ENCODE measurements around the gene HGD. TPM values are rescaled to one million over a fixed set of nuclear protein-coding genes. Genes with fewer than 3 reads are reported as not detected.

HGD gene
- total and polyA plus RNA-seq, 2 donors (not counting 1 experiment from before 2014, with no cell fraction given) = 0.75 to 0.91 TPM

DNA sequence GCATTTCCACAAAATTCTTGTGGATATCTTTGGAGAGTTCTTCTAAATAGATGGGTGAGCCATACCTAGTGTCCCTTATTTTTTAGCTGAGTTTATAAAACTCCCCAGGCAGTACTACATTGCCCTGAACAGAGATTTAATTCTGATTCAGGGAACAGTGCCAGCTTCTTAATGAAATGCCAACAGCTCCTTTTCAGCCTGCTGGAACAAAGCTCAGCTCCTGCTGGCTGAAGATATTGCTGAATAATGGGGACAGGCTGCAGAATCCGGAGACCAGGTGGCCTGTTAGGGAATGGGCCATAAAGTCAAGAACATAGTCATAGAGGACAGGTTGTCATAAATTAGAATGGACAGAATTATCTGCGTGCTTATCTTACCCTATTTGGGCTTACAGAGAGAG is 8.9 kb downstream of the HGD start:
- no peak overlapping the region for H3K9ac ChIP-seq (ENCODE audit: low read length)
- H3K27ac ChIP-seq (ENCODE audit: low read length in 2 of 2) = no peak overlapping the region
- WGBS (ENCODE audit: insufficient coverage) = 100% methylated on average over 1 of the region's 2 CpGs
- Mint-ChIP-seq H3K27ac (no peak overlapping the region), H3K27me3 (peaks cover 3% of the 10 kb centered on the region), H3K4me3 (no peak overlapping the region), H3K4me1 (no peaks in the 10 kb centered on the region), H3K9me3 (ENCODE audit: insufficient read depth) (no peaks in the 10 kb centered on the region)
- DNase-seq (no peak), ATAC-seq (ENCODE audit: low read depth) (no peak)
- CTCF ChIA-PET = no interaction called here
- H2AFZ ChIP-seq (ENCODE audit: insufficient read depth, low read depth, low read length, poor library complexity, severe bottlenecking) = no peak overlapping the region
- peaks cover under 1% of the 10 kb centered on the region in 2 donors for H3K4me1 ChIP-seq (ENCODE audit: control insufficient read depth in 2 of 2, insufficient read depth in 2 of 2, low read length in 2 of 2)
- no peak overlapping the region for H3K4me2 ChIP-seq (replicated peaks; ENCODE audit: low read depth, low read length, poor library complexity, severe bottlenecking)
- H3K79me2 ChIP-seq (ENCODE audit: control insufficient read depth, insufficient read depth, low read length) = no peaks in the 10 kb centered on the region
- no peak overlapping the region for H3K4me3 ChIP-seq (ENCODE audit: control extremely low read depth in 1 of 5, extremely low read depth in 1 of 5, insufficient read depth in 1 of 5, low read depth in 2 of 5, low read length in 4 of 5)
- no peaks in the 10 kb centered on the region for H4K20me1 ChIP-seq (ENCODE audit: control insufficient read depth, insufficient read depth, low read length, poor library complexity, severe bottlenecking)
- peaks cover 0 to 6% (median 0%) of the 10 kb centered on the region in 3 donors for H3K9me3 ChIP-seq (ENCODE audit: control extremely low read depth in 1 of 3, control insufficient read depth in 2 of 3, insufficient read depth in 1 of 3, low read length in 2 of 3)
- TF ChIP-seq EZH2 (IDR thresholded peaks at IDR 0.05; ENCODE audit: borderline replicate concordance, insufficient read depth, low read depth, low read length, poor library complexity, severe bottlenecking) = no peak
- TF ChIP-seq, protein P1, sequence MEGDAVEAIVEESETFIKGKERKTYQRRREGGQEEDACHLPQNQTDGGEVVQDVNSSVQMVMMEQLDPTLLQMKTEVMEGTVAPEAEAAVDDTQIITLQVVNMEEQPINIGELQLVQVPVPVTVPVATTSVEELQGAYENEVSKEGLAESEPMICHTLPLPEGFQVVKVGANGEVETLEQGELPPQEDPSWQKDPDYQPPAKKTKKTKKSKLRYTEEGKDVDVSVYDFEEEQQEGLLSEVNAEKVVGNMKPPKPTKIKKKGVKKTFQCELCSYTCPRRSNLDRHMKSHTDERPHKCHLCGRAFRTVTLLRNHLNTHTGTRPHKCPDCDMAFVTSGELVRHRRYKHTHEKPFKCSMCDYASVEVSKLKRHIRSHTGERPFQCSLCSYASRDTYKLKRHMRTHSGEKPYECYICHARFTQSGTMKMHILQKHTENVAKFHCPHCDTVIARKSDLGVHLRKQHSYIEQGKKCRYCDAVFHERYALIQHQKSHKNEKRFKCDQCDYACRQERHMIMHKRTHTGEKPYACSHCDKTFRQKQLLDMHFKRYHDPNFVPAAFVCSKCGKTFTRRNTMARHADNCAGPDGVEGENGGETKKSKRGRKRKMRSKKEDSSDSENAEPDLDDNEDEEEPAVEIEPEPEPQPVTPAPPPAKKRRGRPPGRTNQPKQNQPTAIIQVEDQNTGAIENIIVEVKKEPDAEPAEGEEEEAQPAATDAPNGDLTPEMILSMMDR (IDR thresholded peaks at IDR 0.05) = no peak
- intact Hi-C loops (cut with micrococcal nuclease) = no loop called here
- H3K27me3 ChIP-seq (replicated peaks in 1 of 4; ENCODE audit: control extremely low read depth in 1 of 4, control insufficient read depth in 3 of 4, insufficient read depth in 4 of 4, low read length in 3 of 4) = no peaks in the 10 kb centered on the region
- no peaks in the 10 kb centered on the region for H3K36me3 ChIP-seq (replicated peaks in 1 of 2; ENCODE audit: control extremely low read depth in 1 of 2, control insufficient read depth in 1 of 2, extremely low read depth in 1 of 2, insufficient read depth in 2 of 2, low read length in 1 of 2)
- POLR2A ChIA-PET = no interaction called here

DNA sequence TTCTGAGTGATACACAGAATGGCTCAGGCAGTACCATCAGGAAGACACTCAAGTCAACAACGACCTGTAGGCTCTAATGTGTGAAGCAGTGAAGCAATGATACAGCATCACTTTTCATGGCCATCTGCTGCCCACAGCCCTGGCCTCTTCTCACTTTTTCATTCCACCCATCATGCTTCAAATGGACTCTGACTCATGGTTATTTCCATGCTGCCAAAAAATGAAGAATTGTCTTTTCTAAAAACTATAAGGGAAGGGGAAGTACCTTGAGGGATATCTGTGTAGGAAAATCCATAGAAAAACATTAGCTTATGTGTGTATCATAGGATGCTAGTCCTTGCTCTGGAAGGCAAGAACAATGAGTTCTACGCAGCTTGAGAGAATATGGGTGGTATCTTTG is 11.5 kb downstream of the HGD start:
- no peaks in the 10 kb centered on the region for H3K9me3 ChIP-seq (ENCODE audit: control extremely low read depth in 1 of 3, control insufficient read depth in 2 of 3, insufficient read depth in 1 of 3, low read length in 2 of 3)
- H3K36me3 ChIP-seq (replicated peaks in 1 of 2; ENCODE audit: control extremely low read depth in 1 of 2, control insufficient read depth in 1 of 2, extremely low read depth in 1 of 2, insufficient read depth in 2 of 2, low read length in 1 of 2) = no peaks in the 10 kb centered on the region
- H4K20me1 ChIP-seq (ENCODE audit: control insufficient read depth, insufficient read depth, low read length, poor library complexity, severe bottlenecking) = no peaks in the 10 kb centered on the region
- Mint-ChIP-seq H3K9me3 (ENCODE audit: insufficient read depth) (no peaks in the 10 kb centered on the region), H3K27ac (no peak overlapping the region), H3K4me3 (no peak overlapping the region), H3K27me3 (peaks cover 10% of the 10 kb centered on the region), H3K4me1 (no peaks in the 10 kb centered on the region)
- H3K4me2 ChIP-seq (replicated peaks; ENCODE audit: low read depth, low read length, poor library complexity, severe bottlenecking) = no peak overlapping the region
- H3K79me2 ChIP-seq (ENCODE audit: control insufficient read depth, insufficient read depth, low read length) = no peaks in the 10 kb centered on the region
- no peaks in the 10 kb centered on the region for H3K27me3 ChIP-seq (replicated peaks in 1 of 4; ENCODE audit: control extremely low read depth in 1 of 4, control insufficient read depth in 3 of 4, insufficient read depth in 4 of 4, low read length in 3 of 4)
- ATAC-seq (ENCODE audit: low read depth) = no peak
- ChIA-PET CTCF (no interaction called here), POLR2A (no interaction called here)
- no peak overlapping the region for H3K27ac ChIP-seq (ENCODE audit: low read length in 2 of 2)
- no peak overlapping the region for H3K9ac ChIP-seq (ENCODE audit: low read length)
- no peaks in the 10 kb centered on the region for H3K4me1 ChIP-seq (ENCODE audit: control insufficient read depth in 2 of 2, insufficient read depth in 2 of 2, low read length in 2 of 2)
- DNase-seq = no peak
- TF ChIP-seq EZH2 (IDR thresholded peaks at IDR 0.05; ENCODE audit: borderline replicate concordance, insufficient read depth, low read depth, low read length, poor library complexity, severe bottlenecking) = no peak
- TF ChIP-seq, protein P1 (IDR thresholded peaks at IDR 0.05) = no peak
- H3K4me3 ChIP-seq (ENCODE audit: control extremely low read depth in 1 of 5, extremely low read depth in 1 of 5, insufficient read depth in 1 of 5, low read depth in 2 of 5, low read length in 4 of 5) = no peak overlapping the region
- WGBS (ENCODE audit: insufficient coverage) = 57% methylated on average over 1 of the region's 2 CpGs
- H2AFZ ChIP-seq (ENCODE audit: insufficient read depth, low read depth, low read length, poor library complexity, severe bottlenecking) = no peak overlapping the region
- intact Hi-C loops (cut with micrococcal nuclease) = no loop called here

Data from B cell (primary cell).